ENCODE data around the gene CCDC134.

The CCDC134 gene

DNA sequence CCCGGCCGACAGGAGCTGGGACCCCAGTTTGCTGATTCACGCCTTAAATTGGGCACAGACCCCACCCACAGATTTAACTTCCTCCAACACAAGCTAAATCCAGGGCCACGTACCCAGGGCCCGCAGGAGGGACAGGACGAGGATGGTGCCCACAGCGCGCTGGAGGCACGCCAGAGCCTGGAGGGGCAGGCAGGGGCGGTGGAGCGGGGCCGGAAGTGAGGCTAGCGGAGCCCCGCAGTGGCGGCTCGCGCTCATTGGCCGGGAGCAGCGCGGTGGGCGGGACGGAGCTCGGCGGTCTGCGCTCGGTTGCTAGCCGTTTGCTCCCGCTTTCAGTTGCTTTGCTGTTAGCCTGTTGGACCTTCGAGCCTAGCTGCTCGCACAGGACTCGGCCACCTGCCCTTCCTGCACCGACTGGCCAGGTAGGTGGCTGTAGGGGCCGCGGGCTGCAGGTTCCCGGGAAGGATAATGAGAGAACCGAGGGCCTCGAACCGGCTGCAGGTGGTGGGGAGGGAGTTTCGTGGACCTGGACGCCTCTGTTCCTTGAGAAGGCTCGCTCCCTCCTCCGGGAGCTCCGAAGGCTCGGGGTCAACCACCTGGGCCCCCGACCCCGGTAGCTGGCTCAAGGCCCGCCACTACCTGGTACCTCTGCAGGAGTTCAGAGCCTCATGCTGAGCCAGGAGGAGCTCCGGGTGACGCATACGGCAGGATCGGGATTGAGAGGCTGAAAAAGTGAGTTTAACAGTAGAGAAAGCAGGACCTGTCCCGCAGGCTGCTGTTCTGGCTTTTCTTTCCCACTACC, at the start of gene CCDC134:
TSS of gene CCDC134 (plus strand) at position 332 of the 799 bp plus-strand sequence. CDS start 8,212 bp downstream, outside the sequence.
- H3K27me3 ChIP-seq: no peaks in the 10 kb centered on the region
- H3K4me1 ChIP-seq (ENCODE audit: control insufficient read depth in 1 of 2, insufficient read depth in 1 of 2, low read depth in 1 of 2, low read length in 1 of 2): peaks cover 20 to 22% of the 10 kb centered on the region in 2 experiments
- peak within 1 kb of the TSS; percentile 80 for H3K27ac ChIP-seq
- no peaks in the 10 kb centered on the region for H3K9me3 ChIP-seq
- TF ChIP-seq, protein P1, sequence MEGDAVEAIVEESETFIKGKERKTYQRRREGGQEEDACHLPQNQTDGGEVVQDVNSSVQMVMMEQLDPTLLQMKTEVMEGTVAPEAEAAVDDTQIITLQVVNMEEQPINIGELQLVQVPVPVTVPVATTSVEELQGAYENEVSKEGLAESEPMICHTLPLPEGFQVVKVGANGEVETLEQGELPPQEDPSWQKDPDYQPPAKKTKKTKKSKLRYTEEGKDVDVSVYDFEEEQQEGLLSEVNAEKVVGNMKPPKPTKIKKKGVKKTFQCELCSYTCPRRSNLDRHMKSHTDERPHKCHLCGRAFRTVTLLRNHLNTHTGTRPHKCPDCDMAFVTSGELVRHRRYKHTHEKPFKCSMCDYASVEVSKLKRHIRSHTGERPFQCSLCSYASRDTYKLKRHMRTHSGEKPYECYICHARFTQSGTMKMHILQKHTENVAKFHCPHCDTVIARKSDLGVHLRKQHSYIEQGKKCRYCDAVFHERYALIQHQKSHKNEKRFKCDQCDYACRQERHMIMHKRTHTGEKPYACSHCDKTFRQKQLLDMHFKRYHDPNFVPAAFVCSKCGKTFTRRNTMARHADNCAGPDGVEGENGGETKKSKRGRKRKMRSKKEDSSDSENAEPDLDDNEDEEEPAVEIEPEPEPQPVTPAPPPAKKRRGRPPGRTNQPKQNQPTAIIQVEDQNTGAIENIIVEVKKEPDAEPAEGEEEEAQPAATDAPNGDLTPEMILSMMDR (IDR thresholded peaks at IDR 0.05): peak; percentile 10
- no peaks in the 10 kb centered on the region for H3K36me3 ChIP-seq
- H3K4me3 ChIP-seq (ENCODE audit: low read depth in 1 of 2, low read length in 1 of 2): peak within 1 kb of the TSS; percentile 78 to 84

DNA sequence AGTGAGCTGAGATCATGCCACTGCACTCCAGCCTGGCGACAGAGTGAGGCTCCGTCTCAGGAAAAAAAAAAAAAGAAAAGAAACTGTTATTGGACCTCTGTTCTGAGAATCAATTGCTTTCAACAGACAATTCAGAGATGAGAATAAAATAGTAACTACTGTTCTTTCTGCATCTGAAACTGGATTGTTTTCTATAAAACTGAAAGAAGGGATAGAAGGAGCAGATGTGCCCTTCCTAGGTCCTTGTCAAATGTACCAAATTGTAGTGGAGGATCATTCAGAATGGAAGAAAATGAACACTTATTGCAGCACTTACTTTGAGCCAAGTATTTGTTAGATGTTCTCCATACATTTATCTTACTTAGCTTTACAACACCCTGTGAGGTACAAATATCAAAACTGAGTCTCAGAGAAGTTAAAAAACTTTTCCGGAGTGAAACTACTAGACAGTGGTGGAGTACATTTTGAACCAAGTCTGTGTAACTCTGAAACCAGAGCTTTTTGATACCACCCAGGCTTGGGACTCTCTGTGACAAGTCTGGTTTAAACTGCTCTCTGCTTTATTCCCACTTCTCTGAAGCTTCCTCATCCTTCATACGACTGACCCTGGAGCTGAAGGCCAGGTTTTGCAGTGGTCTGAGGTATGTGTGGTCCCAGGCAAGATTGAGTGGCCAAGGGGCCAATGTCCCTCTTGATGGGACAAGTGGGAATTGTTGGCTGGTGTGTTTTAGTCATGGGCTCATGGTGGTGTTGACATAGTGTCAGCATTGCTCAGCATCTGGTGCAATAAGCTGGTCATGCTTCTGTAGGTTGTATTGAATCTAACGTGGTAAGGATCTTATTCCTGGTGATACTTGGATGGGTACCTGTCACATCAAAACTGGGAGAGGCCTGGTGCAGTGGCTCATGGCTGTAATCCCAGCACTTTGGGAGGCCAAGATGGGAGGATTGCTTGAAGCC, 48.2 kb upstream of the CCDC134 start:
- peaks cover 13% of the 10 kb centered on the region for H3K27me3 ChIP-seq
- H3K4me1 ChIP-seq (ENCODE audit: control insufficient read depth in 1 of 2, insufficient read depth in 1 of 2, low read depth in 1 of 2, low read length in 1 of 2): no peaks in the 10 kb centered on the region
- TF ChIP-seq, protein P1 (IDR thresholded peaks at IDR 0.05): no peak
- no peaks in the 10 kb centered on the region for H3K36me3 ChIP-seq
- H3K27ac ChIP-seq: no peak overlapping the region
- no peak overlapping the region for H3K4me3 ChIP-seq (ENCODE audit: low read depth in 1 of 2, low read length in 1 of 2)
- no peaks in the 10 kb centered on the region for H3K9me3 ChIP-seq

DNA sequence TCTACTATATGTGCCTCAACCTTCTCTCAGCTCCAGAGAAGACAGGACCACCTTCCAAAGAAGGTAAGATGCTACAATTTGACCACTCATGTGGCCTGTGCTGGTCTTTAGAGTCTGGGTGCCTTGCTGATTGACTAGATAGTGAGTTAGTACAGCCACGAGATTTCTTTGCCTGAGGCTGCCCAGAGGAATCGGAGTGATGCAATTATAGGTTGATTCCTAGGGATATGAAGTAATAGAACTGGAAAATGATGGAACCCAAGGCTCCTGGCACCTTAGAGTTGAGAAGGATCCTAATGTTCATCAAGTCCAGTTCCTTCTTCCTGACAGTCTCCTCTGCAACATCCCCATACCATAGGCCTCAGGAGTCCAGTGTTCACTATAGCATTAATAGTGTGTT, 46.5 kb upstream of the CCDC134 start:
- Histone ChIP-seq H3K27me3 (peaks cover 13% of the 10 kb centered on the region), H3K9me3 (no peaks in the 10 kb centered on the region), H3K4me3 (ENCODE audit: low read depth in 1 of 2, low read length in 1 of 2) (no peak overlapping the region), H3K36me3 (no peaks in the 10 kb centered on the region), H3K27ac (no peak overlapping the region), H3K4me1 (ENCODE audit: control insufficient read depth in 1 of 2, insufficient read depth in 1 of 2, low read depth in 1 of 2, low read length in 1 of 2) (no peaks in the 10 kb centered on the region)
- TF ChIP-seq, protein P1 (IDR thresholded peaks at IDR 0.05): no peak

DNA sequence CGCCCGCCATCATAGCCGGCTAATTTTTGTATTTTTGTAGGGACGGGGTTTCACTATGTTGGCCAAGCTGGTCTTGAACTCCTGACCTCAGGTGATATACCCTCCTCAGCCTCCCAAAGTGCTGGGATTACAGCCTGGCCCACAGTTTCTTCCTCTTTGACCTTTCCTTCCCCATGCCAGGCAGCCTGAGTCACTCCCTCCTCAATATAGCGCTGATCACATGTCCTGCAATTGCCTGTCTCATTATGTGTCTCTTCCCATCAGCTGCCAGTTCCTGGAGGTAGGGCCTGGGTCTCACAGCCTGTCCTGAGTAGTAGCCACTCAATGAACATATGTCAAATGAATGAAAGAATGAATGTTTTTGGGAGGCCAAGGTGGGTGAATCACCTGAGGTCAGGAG, 43.0 kb upstream of the CCDC134 start:
- TF ChIP-seq, protein P1 (IDR thresholded peaks at IDR 0.05): no peak
- Histone ChIP-seq H3K4me3 (ENCODE audit: low read depth in 1 of 2, low read length in 1 of 2) (no peak overlapping the region), H3K4me1 (ENCODE audit: control insufficient read depth in 1 of 2, insufficient read depth in 1 of 2, low read depth in 1 of 2, low read length in 1 of 2) (no peaks in the 10 kb centered on the region), H3K27me3 (no peaks in the 10 kb centered on the region), H3K9me3 (no peaks in the 10 kb centered on the region), H3K36me3 (no peaks in the 10 kb centered on the region), H3K27ac (no peak overlapping the region)

DNA sequence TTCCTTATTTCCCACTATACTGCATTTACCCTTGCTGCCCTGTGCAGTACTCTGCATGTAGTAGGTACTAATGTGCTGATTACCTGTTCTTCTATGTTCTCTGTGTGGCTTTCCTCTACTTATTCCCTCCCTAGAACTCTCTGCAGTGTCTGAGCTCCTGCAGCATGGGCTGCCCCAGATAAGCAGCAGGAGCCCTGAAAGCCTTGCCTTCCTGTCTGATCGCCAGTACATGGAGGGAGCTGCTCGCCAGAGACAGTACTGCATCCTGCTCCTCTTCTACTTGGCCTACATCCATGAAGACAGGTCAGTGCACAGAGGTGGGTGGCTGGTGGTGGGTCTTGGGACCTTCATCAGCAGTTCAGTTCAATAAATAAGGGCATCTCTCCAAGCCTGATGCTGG, 42.2 kb upstream of the CCDC134 start:
- Histone ChIP-seq H3K36me3 (no peaks in the 10 kb centered on the region), H3K27ac (no peak overlapping the region), H3K27me3 (no peaks in the 10 kb centered on the region), H3K4me1 (ENCODE audit: control insufficient read depth in 1 of 2, insufficient read depth in 1 of 2, low read depth in 1 of 2, low read length in 1 of 2) (no peaks in the 10 kb centered on the region), H3K9me3 (no peaks in the 10 kb centered on the region), H3K4me3 (ENCODE audit: low read depth in 1 of 2, low read length in 1 of 2) (no peak overlapping the region)
- TF ChIP-seq, protein P1 (IDR thresholded peaks at IDR 0.05): no peak

Data from neutrophil (primary cell).